ENCODE measurements around the gene SLC35F1.
"Not testable (repeated sequence)": the region's sequence is repeated elsewhere in the genome, so short reads cannot be mapped to it uniquely, and the experiment has no call there.

The SLC35F1 gene

DNA sequence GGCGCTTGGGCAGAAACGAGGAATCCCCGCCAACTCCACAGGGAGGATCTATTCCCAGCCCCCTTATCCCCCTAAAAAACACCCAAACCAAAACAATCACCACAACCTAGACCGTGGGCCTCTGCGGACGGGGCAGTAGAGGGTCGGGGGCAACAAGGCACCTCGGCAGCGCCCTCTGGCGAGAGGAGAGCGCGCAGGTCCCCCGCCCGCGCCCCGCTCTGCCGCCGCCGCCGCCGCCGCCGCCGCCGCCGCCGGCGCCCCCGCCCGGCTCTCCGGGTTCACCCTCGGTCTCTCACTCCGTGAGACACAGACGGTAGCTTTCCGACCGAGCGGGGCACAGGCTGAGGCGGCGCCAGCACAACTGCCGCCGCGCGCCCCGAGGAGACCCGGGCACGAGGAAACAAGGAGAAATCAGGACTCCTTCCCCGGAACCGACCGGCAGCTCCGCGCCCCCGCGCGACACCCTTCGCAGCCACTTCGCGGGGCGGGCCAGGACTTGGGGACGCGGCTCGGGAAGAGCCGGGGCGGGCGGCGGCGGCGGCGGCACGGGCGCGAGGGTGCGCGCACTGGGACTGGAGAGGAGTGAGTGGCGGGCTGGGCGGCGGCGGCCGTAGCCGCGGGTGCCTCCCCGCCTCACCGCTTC is at the start of gene SLC35F1:
SLC35F1 (plus strand) TSS at position 307 of the 643 bp plus-strand sequence.
- Histone ChIP-seq H3K27me3 (ENCODE audit: insufficient read depth, low read length) (peaks cover 50% of the 10 kb centered on the region), H3K27ac (ENCODE audit: low read length) (no peak within 1 kb of the TSS), H3K36me3 (ENCODE audit: insufficient read depth, low read depth, low read length) (no peaks in the 10 kb centered on the region), H3K9ac (ENCODE audit: low read depth, low read length) (peak within 1 kb of the TSS; percentile 54; the same call in 1 of the 2 replicates), H3K4me1 (ENCODE audit: insufficient read depth, low read length) (peaks cover 6% of the 10 kb centered on the region; the same call in 1 of the 2 replicates), H3K4me3 (ENCODE audit: low read length) (peak within 1 kb of the TSS; percentile 76), H3K9me3 (ENCODE audit: insufficient read depth, low read depth, low read length) (no peaks in the 10 kb centered on the region)

DNA sequence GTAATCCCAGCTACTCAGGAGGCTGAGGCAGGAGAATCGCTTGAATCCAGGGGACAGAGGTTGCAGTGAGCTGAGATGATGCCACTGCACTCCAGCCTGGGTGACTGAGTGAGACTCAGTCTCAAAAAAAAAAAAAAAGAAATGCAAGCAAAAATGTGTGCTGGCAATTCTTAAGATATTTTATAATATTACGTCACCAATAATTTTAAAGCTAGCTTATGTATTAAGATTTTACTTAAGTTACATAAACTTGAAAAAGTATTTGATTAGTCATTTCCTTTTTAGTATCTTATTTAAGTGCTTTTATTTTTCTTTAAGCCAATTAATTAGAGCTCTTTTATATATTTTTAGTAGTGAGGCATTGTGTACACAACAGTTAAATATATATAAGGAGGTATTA is 48.5 kb upstream of the SLC35F1 start:
- not testable (repeated sequence) for H3K9me3 ChIP-seq (ENCODE audit: insufficient read depth, low read depth, low read length); H3K27me3 ChIP-seq (ENCODE audit: insufficient read depth, low read length); H3K27ac ChIP-seq (ENCODE audit: low read length); H3K36me3 ChIP-seq (ENCODE audit: insufficient read depth, low read depth, low read length); H3K9ac ChIP-seq (ENCODE audit: low read depth, low read length)
- H3K4me1 ChIP-seq (ENCODE audit: insufficient read depth, low read length) = peaks cover 12% of the 10 kb centered on the region; the same call in 1 of the 2 replicates
- H3K4me3 ChIP-seq (ENCODE audit: low read length) = peak overlapping the region; percentile 53; the same call in 1 of the 2 replicates

DNA sequence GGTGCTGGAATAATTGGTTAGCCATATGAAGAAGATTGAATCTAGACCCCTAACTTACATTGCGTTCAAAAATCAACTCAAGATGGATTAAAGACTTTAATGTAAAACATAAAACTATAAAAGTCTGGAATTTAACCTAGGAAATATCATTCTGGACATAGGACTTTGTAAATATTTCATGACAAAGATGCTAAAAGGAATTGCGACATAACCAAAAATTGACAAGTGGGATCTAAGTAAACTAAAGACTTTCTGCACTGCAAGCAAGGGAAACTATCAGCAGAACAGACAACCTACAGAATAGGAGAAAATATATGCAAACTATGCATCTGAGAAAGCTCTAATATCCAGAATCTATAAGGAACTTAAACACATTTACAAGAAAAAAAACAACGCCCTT is 45.5 kb upstream of the SLC35F1 start:
- Histone ChIP-seq H3K36me3 (ENCODE audit: insufficient read depth, low read depth, low read length) (no peaks in the 10 kb centered on the region), H3K27ac (ENCODE audit: low read length) (no peak overlapping the region), H3K4me3 (ENCODE audit: low read length) (no peak overlapping the region), H3K27me3 (ENCODE audit: insufficient read depth, low read length) (no peaks in the 10 kb centered on the region), H3K4me1 (ENCODE audit: insufficient read depth, low read length) (peaks cover 12% of the 10 kb centered on the region; the same call in 1 of the 2 replicates), H3K9me3 (ENCODE audit: insufficient read depth, low read depth, low read length) (peaks cover 10% of the 10 kb centered on the region), H3K9ac (ENCODE audit: low read depth, low read length) (no peak overlapping the region)

DNA sequence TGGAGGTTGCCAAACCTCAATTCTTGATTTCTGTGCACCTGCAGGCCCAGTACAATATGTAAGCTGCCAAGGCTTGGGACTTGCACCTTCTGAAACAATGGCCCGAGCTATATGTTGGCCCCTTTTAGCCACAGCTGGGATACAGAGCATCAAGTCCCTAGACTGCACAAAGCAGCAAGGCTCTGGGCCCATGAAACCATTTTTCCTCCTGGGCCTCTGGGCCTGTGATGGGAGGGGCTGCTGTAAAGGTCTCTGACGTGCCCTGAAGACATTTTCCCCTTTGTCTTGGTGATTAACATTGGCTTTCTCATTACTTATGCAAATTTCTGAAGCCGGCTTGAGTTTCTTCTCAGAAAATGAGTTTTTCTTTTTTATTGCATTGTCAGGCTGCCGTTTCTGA is 40.5 kb upstream of the SLC35F1 start:
- no peak overlapping the region for H3K9ac ChIP-seq (ENCODE audit: low read depth, low read length)
- H3K9me3 ChIP-seq (ENCODE audit: insufficient read depth, low read depth, low read length) = peaks cover 14% of the 10 kb centered on the region
- H3K4me3 ChIP-seq (ENCODE audit: low read length) = no peak overlapping the region
- H3K27ac ChIP-seq (ENCODE audit: low read length) = no peak overlapping the region
- H3K36me3 ChIP-seq (ENCODE audit: insufficient read depth, low read depth, low read length) = no peaks in the 10 kb centered on the region
- no peaks in the 10 kb centered on the region for H3K4me1 ChIP-seq (ENCODE audit: insufficient read depth, low read length)
- H3K27me3 ChIP-seq (ENCODE audit: insufficient read depth, low read length) = no peaks in the 10 kb centered on the region

DNA sequence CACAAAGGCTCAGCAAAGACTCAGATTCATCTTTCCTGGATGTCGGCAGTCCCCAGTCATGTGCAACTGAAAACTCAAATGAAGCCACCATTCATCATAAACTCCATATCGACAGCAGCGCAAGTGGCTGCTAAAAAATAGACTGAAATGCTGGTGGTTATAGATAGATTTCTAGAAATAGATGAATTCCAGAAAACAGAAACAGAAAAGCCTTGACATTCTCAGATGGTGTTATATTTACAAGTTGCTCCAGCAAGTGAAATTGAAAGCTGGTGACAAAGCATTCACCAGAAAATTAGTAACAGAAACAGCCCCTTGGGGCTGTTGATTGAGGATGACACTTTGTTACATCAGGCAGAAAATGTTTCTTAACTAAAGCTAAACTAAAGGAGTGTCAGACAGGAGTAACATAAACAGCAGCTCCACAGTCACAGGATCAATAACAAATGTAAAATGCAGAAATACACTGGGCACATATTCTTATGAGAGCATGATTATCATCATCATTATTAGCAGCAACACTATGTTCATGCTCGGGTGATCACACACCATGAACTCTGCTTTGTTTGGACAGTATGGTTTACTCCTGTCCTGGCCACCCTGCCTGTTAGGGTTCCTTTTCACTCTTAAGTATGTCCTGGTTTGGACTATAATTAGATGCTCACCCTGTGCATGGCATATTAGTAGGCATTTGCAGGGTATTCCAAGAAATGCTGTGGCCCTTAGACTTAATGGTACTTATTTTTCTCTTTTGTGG is 36.4 kb upstream of the SLC35F1 start:
- H3K9ac ChIP-seq (ENCODE audit: low read depth, low read length) = no peak overlapping the region

DNA sequence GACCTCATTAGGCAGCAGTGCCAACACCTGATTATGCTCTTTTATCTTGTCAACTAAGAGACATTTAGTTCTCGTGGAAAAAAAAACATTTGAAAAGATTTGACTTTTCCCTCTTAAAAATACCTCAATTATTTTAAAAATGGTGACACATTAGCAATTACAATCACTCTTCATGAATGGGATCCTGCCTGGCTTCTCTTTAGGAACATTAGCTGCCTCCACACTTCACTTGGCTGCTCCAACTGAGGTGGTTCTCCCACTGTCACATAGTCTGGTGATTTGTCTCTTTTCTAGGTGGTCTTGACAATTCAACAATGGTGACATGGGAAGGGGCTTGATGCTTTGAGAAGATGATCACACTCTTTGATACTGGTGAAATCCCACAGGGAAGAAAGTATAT is 26.2 kb upstream of the SLC35F1 start:
- Histone ChIP-seq H3K36me3 (ENCODE audit: insufficient read depth, low read depth, low read length) (no peaks in the 10 kb centered on the region), H3K9me3 (ENCODE audit: insufficient read depth, low read depth, low read length) (no peaks in the 10 kb centered on the region), H3K27ac (ENCODE audit: low read length) (no peak overlapping the region), H3K9ac (ENCODE audit: low read depth, low read length) (no peak overlapping the region), H3K4me3 (ENCODE audit: low read length) (no peak overlapping the region), H3K4me1 (ENCODE audit: insufficient read depth, low read length) (peaks cover 11% of the 10 kb centered on the region), H3K27me3 (ENCODE audit: insufficient read depth, low read length) (no peaks in the 10 kb centered on the region)

More for the DNA sequence above, 36.4 kb upstream of the SLC35F1 start:
- H3K36me3 ChIP-seq (ENCODE audit: insufficient read depth, low read depth, low read length) = no peaks in the 10 kb centered on the region
- no peaks in the 10 kb centered on the region for H3K27me3 ChIP-seq (ENCODE audit: insufficient read depth, low read length)
- no peaks in the 10 kb centered on the region for H3K4me1 ChIP-seq (ENCODE audit: insufficient read depth, low read length)
- no peak overlapping the region for H3K4me3 ChIP-seq (ENCODE audit: low read length)
- H3K27ac ChIP-seq (ENCODE audit: low read length) = no peak overlapping the region
- H3K9me3 ChIP-seq (ENCODE audit: insufficient read depth, low read depth, low read length) = peaks cover 14% of the 10 kb centered on the region

DNA sequence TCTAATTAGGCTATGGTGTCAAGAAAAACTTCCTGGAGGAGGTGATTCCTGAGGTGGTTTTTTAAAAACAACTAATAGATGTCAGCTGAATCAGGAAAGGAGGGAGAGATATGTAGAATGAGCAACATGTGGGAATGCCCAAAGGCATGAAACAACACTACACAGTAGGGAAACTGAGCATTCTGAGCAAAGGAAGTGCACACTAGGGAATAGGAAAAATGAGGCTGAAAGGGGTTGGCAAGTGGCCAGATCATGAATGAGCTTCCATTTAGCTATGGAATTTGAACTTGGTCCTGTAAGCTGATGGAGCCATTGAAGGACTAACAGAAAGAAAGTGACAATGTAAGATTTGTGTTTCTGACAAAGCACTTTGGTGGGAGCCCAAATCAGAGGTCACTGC is 16.9 kb upstream of the SLC35F1 start:
- Histone ChIP-seq H3K27me3 (ENCODE audit: insufficient read depth, low read length) (no peaks in the 10 kb centered on the region), H3K4me3 (ENCODE audit: low read length) (no peak overlapping the region), H3K9ac (ENCODE audit: low read depth, low read length) (no peak overlapping the region), H3K36me3 (ENCODE audit: insufficient read depth, low read depth, low read length) (no peaks in the 10 kb centered on the region), H3K4me1 (ENCODE audit: insufficient read depth, low read length) (no peaks in the 10 kb centered on the region), H3K9me3 (ENCODE audit: insufficient read depth, low read depth, low read length) (no peaks in the 10 kb centered on the region), H3K27ac (ENCODE audit: low read length) (no peak overlapping the region)

DNA sequence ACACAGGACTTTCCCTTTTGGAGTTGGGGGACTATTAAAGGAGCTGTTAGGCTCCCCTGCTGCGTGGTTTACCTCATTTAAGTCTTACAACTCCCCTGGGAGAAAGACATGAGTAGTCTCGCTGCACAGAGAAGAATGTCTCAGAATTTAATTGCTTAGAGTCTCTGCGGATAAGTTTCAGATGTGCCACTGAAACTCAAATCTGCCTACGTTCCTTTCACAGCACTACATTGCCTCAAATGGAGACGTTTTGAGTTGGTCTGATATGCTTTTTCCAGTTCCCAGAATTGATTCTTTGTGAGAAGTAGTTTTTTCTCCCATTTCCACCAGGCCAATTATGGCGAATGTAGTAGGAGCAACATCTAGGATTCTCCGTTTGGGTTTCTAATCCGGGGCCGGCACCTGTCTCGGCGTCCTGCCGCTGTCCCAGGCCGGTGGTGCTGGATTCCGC is 532 bp upstream of the SLC35F1 start:
- Histone ChIP-seq H3K9ac (ENCODE audit: low read depth, low read length) (peak overlapping the region; percentile 50; the same call in 1 of the 2 replicates), H3K4me3 (ENCODE audit: low read length) (peak overlapping the region; percentile 76), H3K27me3 (ENCODE audit: insufficient read depth, low read length) (peaks cover 50% of the 10 kb centered on the region), H3K27ac (ENCODE audit: low read length) (no peak overlapping the region), H3K36me3 (ENCODE audit: insufficient read depth, low read depth, low read length) (no peaks in the 10 kb centered on the region), H3K9me3 (ENCODE audit: insufficient read depth, low read depth, low read length) (no peaks in the 10 kb centered on the region), H3K4me1 (ENCODE audit: insufficient read depth, low read length) (peaks cover 6% of the 10 kb centered on the region; the same call in 1 of the 2 replicates)

DNA sequence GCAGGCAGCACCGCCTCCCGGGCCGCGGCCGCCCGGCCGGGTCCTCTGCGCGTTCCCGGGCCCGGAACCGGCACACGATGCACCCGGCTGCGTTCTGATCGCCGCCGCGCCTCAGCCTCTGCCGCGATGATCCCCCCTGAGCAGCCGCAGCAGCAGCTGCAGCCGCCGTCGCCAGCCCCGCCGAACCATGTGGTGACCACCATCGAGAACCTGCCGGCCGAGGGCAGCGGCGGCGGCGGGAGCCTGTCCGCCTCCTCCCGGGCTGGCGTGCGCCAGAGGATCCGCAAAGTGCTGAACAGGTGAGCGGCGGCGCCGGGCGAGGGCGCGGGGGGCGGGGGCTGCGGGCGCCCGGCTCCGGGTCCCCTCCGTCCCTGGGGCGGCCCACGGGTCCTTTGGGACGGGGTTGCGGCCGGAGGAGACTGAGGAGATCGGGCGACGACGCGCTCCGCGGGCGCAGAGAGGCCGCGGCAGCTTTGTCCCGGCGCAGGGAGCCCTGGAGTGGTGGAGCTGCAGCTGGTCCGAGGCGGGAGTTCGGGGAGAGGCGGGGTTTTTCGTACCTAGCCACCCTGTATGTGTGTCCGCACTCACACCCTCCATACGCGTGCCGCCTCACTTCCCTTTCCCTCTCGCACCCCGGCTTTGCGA is 659 bp downstream of the SLC35F1 start:
- Histone ChIP-seq H3K36me3 (ENCODE audit: insufficient read depth, low read depth, low read length) (no peaks in the 10 kb centered on the region), H3K9me3 (ENCODE audit: insufficient read depth, low read depth, low read length) (no peaks in the 10 kb centered on the region), H3K4me3 (ENCODE audit: low read length) (peak overlapping the region; percentile 75), H3K9ac (ENCODE audit: low read depth, low read length) (peak overlapping the region; percentile 54; the same call in 1 of the 2 replicates), H3K4me1 (ENCODE audit: insufficient read depth, low read length) (peaks cover 6% of the 10 kb centered on the region; the same call in 1 of the 2 replicates), H3K27me3 (ENCODE audit: insufficient read depth, low read length) (peaks cover 50% of the 10 kb centered on the region), H3K27ac (ENCODE audit: low read length) (no peak overlapping the region)

DNA sequence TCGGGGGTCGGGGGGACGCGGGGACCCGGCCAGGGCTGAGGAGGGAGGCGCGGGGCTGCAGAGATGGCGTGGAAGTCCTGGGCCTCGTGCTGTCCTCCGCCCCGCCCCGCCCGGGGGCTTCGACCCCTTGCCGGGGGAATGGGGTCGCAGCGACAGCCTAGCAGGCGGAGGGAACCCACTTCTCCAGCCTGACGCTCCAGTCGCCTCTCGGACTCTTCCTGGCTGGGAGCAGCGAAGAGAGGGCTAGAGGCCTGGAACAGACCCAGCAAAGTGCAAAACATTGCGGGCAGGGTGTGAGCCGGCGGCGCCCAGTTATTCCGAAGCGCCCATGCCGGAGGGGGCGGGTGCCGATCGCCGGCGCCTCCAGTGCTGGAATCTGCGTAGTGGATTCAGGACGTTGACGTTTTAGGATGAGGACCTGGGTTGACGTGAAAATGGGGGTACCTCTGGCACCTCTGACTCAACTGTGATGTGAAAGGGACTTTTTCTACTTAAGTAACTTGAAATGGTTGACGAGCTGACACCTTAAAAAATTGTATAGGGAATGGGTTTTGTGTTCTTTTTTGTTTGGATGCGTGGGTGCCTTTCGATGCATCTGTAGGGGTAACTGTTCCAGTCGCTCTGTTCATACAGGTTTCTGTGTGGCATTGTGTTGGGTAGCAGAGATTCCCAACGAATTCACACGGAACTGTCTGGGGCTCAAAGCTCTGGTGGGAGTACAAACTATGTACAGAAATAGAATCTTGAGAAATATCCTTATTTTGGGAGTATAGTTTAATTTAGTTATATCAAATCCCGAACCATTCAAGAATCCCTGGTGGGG is 1.4 kb downstream of the SLC35F1 start:
- Histone ChIP-seq H3K27ac (ENCODE audit: low read length) (no peak overlapping the region), H3K9ac (ENCODE audit: low read depth, low read length) (peak overlapping the region; percentile 54; the same call in 1 of the 2 replicates), H3K27me3 (ENCODE audit: insufficient read depth, low read length) (peaks cover 50% of the 10 kb centered on the region), H3K9me3 (ENCODE audit: insufficient read depth, low read depth, low read length) (no peaks in the 10 kb centered on the region), H3K4me1 (ENCODE audit: insufficient read depth, low read length) (peaks cover 6% of the 10 kb centered on the region; the same call in 1 of the 2 replicates), H3K36me3 (ENCODE audit: insufficient read depth, low read depth, low read length) (no peaks in the 10 kb centered on the region), H3K4me3 (ENCODE audit: low read length) (peak overlapping the region; percentile 75)

DNA sequence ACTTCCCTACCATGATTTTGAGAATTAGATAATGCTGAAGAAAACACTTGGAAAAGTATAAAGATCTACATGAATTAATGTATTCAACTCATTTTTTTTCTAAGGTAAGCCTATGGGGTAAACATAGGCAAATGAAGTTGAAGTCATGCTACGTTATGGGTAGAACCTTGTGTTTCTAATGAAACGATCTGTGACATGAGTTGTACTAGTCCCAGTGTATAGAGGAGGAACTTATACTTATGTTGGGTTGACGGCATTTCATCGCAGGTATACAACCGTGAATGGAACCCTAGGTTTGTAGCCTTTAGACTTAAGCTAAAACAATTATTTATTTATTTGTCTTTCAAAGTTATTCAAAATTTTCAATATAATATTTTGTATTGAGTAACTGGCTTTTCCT is 2.6 kb downstream of the SLC35F1 start:
- Histone ChIP-seq H3K27me3 (ENCODE audit: insufficient read depth, low read length) (peaks cover 45% of the 10 kb centered on the region), H3K36me3 (ENCODE audit: insufficient read depth, low read depth, low read length) (no peaks in the 10 kb centered on the region), H3K9ac (ENCODE audit: low read depth, low read length) (no peak overlapping the region), H3K27ac (ENCODE audit: low read length) (no peak overlapping the region), H3K4me3 (ENCODE audit: low read length) (no peak overlapping the region), H3K9me3 (ENCODE audit: insufficient read depth, low read depth, low read length) (no peaks in the 10 kb centered on the region), H3K4me1 (ENCODE audit: insufficient read depth, low read length) (peaks cover 6% of the 10 kb centered on the region; the same call in 1 of the 2 replicates)
